Activated CD4-positive, alpha-beta T cell treated with anti-CD3 and anti-CD28 coated beads for 1 hour (primary cell): Measurements from ENCODE around the gene LRRC36.
A peak's percentile ranks its signal among the peaks of the same experiment; 100 is the strongest.

Source experiments
- DNase-seq: peaks from one replicate; pipeline ENCODE4 v3.0.0-alpha.2; 2020

The LRRC36 gene, protein sequence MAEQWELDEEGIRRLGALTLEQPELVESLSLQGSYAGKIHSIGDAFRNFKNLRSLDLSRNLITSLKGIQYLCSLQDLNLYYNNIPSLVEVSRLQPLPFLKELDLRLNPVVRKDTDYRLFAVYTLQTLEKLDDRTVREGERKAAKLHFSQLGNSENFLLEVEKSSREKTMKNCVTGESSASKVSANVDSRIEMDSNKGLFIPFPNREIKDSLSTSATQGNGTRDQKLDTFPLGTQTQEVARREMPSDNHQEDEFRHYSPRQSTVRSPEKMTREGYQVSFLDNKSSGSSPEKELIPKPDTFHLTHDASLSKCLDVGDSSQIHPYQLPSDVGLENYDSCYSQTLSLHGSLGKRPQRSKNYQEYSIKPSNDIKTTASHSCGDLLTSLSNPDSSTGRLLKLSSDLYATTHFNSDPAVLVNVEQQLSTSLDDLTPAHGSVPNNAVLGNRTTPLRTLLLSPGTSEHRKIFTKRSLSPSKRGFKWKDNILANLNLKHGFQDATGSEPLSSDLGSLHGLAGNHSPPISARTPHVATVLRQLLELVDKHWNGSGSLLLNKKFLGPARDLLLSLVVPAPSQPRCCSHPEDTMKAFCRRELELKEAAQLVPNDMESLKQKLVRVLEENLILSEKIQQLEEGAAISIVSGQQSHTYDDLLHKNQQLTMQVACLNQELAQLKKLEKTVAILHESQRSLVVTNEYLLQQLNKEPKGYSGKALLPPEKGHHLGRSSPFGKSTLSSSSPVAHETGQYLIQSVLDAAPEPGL

DNA sequence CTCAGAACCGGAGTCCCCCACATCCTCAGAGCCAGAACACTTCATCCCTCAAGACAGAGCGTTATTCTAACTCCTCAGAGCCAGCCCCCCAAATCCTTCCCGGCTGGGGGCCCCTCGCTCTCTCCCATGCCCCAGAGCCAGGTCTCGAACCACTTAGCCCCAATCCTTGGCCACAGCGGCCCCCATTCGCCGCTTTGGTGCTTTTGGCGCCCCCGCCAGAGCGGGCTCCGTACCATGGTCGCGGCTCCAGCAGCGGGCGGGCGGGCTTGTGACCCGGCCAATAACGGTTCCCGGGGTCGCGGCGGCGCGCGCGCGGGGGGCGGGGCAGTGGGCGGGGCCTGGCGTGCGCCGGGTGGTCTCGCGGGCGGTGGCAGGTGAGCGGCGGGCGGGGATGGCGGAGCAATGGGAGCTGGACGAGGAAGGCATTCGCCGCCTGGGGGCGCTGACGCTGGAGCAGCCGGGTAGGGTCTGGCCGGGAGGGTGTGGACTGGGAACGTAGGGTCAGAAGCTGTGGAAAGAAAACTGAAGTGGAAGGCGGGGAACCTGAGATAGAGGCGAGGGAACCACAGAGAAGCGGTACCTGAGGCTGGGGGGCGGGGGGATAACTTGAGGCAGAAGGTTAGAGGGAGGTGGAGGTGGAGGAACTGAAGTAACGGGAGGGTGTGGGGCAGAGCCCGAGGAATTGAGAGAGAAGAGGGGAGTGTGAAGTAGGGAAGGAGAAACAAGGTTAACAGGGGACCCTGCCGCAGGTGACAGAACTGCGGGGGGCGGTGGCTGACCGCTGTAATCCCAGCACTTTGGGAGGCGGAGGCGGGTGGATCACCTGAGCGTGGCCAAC is at the start of gene LRRC36, which contains the start of gene KCTD19:
Gene LRRC36, plus strand, starts transcription at position 344 of the 838 bp plus-strand sequence. Its CDS starts 48 bp downstream, at position 392.
Gene KCTD19, minus strand, starts transcription at position 270 of the 838 bp plus-strand sequence. Its CDS starts 34 bp downstream, at position 236.
- peak; percentile 15 for DNase-seq

DNA sequence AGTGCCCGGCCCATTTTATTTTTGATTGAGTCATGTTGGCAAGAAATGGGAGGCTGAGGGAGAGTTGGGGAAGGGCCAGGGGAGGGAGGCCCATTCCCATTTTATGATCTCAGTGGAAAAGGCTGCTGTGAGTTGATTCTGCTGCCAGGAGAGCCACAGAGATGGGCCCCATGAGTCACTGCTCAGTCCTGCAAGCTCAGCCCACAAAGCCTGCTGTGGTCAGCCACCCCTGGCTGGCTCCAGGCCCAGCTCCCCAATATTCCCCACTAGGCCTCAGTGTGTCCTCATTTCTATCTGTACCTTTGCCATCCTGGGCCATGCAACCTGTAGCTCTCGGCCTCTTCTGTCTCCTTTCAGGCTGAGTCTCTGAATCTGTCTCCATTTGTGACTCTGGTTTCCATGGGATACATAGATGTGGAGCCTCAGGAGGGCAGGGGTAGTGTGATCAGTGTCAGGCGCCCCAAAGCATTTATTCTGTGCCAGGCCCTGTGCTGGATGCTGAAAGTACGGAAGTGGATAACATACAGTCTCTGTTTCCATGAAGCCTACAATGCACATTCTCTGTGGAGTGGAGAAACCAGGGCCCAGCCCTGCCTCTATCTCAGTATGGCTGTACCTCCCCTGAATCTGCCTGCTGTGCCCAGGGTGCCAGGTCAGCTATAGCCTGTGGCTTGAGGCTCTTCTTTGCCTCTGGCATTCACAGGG is 49.2 kb upstream of the LRRC36 start:
- DNase-seq = no peak

DNA sequence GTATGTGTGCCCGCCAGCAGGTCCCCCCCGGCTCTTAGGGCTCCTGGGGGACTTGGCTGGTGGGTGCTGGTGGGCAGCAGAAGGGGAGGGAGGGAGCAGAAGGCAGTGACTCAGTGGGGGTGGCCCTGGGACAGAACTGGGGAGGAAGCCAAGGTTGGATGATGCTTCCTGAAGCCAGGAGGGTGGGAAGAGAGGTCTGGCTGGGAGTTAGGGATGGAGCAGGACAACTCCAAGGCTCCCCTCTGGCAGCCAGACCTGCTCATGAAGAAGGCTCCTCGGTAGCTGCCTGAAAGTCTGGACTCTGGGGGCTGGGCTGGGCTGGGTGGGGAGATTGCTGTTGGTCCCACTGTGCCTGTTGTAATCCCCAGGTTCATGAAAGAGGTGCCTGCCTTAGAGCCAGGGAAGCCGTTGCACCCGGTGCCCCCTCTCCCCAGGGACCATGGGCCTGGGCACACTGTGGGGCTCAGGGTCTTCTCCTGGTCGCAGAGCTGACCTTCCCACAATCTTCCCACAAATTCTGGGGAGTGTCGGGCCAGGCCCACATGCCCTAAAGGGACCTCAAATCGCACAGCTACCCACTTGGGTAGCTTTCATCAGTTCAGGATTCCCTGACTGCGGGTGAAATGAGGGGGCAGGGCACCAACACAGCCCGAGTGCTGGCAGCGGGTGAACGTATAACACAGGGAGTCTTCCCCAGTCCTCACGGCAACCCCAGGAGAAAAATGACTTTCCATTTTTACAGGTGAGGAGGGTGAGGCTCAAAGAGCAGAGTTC is 48.4 kb upstream of the LRRC36 start:
- DNase-seq = no peak

DNA sequence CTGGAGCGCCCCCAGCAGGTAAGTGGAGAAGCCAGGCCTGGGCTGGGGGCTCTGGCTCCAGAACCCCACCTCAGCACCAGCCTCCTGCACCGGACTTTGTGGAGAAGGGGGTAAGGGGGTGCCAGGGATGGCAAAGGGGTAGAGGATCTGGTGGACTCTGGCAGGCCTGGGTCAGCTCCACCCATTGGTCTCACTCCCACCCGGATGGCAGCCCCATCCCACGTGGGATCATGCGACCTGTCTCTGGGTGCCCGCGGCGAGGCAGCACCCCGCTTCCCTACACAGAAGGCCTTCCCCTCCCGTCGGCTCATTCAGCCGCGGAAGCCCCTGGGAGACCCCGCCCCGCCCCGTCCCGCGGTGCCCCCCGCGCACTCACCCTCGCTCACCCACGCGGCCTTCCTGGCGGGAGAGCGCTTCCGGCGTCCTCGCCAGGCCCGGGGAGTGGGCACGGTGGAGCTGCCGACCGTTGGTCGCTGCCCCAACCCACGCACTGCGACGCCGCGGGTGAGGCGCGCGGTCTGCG is 47.8 kb upstream of the LRRC36 start:
- DNase-seq = peak; percentile 17

DNA sequence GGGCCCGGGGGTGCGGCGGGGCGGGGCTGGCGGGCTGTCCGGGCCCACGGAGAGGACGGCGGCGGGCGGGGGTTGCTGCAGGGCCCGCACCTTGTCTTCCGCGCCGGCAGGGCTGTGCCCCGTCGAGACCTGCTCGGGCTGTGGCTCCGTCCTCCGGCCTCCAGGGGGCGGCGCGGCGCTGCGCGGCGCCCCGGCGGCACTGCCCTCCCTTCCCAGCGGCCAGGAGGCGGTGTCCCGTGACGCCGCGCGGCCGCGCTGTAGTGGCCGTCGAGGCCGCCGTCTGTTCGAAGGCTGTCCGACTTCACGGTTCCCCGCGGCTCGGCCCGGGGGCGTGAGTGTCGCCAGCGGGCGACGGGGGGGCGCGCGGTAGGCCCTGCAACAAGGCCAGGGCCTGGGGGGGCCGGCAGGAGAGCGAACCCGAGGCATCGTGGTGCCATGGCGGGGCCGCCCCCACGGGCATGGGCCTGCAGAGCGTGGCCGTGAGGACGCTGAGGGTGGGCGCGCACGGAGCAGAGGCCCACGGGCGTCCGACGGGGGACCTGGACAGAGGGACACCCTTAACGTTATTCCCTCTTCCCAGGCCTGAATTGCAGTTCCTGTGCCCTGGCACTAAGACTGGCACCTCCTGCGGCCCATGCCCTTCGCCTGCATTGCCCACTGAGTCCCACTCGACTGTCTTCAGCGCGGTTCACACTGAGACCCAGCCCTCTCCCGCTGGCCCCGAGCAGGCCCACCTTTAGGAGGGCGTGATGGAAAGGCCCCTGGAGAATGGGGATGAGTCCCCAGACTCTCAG is 47.1 kb upstream of the LRRC36 start, which contains the start of gene PLEKHG4:
Gene PLEKHG4, plus strand, starts transcription at position 237 of the 794 bp plus-strand sequence. Its CDS starts 513 bp downstream, at position 750.
- DNase-seq = peak; percentile 74

DNA sequence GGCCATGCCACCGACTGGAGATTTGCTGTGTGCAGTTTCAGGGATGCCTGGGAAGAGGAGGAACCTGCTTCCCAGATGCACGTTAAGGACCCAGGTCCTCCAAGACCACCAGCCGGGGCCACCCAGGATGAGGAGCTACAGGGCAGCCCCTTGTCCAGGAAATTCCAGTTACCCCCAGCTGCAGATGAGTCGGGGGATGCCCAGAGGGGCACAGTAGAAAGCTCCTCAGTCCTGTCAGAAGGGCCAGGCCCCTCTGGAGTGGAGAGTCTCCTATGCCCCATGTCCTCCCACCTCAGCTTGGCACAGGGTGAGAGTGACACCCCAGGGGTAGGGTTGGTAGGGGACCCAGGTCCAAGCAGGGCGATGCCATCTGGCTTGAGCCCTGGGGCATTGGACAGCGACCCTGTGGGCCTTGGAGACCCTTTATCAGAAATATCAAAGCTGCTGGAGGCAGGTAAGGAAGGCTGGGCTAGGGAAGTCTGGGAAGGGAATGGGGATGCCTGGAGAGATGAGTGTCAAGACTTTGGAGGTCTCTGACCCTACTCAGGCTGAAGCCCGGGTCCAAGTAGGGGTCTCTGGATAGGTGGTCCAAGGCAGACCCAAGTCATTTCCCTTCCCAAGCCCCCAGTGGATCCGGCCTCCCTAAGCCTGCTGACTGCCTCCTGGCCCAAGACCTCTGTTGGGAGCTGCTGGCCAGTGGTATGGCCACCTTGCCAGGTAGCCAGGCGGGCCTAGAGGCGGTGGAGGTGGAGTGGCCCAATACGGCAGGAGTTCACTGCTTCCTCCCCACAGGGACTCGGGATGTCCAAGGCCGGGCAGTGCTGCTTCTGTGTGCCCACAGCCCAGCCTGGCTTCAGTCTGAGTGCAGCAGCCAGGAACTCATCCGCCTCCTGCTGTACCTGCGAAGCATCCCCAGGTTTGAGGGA is 46.3 kb upstream of the LRRC36 start:
- DNase-seq = no peak

DNA sequence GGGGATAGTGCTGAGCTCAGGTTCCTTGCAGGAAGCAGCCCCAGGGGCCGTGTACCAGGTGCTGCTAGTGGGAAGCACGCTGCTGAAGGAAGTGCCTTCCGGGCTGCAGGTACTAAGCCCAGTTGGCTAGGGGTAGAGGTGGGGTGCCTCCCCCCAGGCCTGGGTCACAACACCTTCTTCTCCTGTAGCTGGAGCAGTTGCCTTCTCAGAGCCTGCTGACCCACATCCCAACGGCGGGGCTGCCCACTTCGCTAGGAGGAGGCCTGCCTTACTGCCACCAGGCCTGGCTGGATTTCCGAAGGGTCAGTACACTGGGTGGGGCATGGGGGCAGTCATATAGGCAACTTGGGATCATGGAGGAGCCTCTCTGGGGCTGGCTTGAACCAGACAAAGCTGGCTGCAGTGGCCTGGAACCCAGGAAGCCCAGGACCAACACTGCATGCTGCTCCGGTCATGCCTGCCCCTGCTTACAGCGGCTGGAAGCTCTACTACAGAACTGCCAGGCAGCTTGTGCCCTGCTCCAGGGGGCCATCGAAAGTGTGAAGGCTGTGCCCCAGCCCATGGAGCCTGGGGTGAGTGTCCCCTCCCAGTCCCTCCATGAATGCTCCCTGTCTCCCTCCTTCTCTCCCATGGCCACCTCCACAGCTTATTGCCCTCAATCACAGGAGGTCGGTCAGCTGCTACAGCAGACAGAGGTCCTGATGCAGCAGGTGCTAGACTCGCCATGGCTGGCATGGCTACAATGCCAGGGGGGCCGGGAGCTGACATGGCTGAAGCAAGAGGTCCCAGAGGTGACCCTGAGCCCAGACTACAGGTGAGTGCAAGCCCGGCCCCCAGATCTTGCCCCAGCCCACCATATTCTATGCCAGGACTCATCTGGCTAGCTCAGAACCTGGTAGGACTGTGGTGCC is 44.8 kb upstream of the LRRC36 start:
- DNase-seq = no peak

DNA sequence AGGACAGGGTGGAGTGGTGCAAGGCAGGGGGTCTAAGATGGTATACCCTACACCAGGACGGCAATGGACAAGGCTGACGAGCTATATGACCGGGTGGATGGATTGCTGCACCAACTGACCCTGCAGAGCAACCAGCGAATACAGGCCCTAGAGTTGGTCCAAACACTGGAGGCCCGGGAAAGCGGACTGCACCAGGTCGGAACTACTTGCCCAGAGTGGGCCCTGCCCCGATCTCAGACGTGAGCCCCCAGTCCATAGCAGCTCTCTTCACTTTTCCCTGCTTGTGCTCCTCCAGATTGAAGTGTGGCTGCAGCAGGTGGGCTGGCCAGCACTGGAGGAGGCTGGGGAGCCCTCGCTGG is 44.2 kb upstream of the LRRC36 start:
- no peak for DNase-seq

DNA sequence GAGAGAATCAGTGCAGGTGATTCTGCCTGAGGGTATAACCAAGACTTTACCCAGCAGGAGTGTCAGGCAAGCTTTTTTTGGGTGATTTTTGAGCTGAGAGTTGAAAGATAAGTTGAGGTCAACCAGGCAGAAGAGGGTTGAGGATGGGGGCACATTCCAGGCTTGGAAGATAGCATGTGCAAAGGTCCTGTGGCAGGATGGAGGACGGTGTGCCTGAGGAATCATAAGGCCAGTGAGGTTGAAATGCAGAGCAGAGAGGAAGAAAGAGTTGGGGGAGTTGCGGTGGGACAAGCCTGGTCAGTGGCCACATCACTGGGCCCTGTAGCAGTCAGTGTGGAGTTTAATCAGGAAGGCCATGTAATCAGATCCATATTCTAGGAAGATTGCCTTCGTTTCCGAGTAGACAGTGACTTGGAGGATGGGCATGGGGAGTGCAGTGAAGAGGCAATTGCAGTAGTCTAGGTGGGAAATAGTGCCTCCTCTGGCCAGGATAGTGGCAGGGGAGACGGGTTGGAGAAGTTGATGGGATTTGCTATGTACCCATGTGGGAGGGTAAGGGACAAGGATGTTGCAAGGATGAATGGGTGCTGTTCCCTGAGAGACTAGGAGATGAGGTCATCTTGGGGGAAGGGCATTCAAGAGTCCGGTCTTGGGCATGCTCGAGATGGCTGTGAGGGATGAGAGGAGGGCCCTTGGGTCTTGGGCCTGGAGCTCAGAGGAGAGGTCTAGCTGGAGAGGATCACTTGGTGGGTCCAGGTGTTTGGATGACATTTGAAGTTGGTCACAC is 43.4 kb upstream of the LRRC36 start:
- no peak for DNase-seq

DNA sequence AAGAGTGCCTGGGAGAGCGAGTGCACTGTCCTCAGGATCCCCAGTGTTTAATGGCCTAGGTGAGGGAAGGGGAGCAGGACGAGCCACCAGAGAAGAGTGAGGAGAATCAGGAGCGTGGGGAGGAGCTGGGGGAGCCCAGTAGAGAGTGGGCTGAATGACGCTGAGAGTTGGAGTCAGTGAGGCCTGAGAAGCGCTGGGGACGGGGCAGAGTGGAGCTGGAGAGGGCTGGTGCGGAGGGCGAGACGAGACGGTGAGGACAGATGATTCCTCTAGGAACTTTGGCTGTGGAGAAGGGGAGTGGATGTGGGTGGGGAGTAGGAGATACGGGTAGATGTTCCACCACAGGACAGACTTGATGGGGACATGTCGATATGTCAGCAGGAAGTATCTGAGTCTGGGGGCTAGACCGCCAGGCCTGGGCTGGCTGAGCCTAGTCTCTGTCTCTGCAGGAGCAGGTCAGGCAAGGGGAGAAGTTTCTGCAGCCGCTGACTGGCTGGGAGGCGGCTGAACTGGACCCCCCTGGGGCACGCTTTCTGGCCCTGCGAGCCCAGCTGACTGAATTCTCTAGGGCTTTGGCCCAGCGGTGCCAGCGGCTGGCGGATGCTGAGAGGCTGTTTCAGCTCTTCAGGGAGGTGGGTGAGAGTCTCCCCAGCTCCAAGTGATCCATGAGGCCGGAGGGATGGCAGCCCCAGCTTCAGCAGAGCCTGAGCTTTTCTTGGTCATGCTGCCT is 42.6 kb upstream of the LRRC36 start:
- DNase-seq = no peak

DNA sequence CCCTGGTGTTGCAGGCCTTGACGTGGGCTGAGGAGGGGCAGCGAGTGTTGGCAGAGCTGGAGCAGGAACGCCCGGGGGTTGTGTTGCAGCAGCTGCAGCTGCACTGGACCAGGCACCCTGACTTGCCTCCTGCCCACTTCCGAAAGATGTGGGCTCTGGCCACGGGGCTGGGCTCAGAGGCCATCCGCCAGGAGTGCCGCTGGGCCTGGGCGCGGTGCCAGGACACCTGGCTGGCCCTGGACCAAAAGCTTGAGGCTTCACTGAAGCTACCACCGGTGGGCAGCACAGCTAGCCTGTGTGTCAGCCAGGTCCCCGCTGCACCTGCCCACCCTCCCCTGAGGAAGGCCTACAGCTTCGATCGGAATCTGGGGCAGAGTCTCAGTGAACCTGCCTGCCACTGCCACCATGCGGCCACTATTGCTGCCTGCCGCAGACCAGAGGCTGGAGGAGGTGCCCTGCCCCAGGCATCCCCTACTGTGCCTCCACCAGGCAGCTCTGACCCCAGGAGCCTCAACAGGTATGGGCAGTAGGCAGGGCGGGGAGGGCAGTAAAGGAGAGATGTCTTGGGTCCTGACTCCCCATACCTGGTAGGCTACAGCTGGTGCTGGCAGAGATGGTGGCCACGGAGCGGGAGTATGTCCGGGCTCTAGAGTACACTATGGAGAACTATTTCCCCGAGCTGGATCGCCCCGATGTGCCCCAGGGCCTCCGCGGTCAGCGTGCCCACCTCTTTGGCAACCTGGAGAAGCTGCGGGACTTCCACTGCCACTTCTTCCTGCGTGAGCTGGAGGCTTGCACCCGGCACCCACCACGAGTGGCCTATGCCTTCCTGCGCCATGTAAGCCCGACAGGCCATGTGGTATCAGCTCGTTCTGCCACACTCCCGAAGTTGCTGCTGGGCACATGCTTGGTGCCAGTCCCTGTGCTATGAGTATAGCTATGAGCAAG is 41.6 kb upstream of the LRRC36 start:
- DNase-seq = no peak

DNA sequence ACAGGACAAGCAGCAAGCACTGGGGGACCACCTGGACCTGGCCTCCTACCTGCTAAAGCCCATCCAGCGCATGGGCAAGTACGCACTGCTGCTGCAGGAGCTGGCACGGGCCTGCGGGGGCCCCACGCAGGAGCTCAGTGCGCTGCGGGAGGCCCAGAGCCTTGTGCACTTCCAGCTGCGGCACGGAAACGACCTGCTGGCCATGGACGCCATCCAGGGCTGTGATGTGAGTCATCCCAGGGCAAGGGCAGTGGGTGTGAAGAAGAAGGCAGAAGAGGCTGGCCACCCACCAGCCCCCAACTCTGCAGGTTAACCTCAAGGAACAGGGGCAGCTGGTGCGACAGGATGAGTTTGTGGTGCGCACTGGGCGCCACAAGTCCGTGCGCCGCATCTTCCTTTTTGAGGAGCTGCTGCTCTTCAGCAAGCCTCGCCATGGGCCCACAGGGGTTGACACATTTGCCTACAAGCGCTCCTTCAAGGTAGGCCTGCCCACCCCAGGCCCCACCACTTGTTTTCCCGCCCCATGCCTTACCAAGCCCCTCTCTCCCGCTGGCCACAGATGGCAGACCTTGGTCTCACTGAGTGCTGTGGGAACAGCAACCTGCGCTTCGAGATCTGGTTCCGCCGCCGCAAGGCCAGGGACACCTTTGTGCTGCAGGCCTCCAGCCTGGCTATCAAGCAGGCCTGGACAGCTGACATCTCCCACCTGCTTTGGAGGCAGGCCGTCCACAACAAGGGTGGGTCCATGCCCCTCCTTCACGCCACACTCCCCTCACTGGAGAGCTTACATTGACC is 40.0 kb upstream of the LRRC36 start:
- DNase-seq = no peak

DNA sequence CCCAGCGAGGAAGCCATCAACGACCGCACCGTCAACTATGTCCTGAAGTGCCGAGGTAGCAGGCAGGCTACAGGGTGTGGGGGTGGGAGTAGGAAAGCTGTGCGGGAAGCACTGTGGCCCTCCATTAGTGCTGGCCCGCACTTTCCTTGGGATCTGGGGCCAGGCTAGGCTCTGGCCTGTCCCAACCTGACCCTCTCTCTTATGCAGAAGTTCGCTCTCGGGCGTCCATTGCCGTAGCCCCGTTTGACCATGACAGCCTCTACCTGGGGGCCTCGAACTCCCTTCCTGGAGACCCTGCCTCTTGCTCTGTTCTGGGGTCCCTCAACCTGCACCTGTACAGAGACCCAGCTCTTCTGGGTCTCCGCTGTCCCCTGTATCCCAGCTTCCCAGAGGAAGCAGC is 38.7 kb upstream of the LRRC36 start:
- no peak for DNase-seq

DNA sequence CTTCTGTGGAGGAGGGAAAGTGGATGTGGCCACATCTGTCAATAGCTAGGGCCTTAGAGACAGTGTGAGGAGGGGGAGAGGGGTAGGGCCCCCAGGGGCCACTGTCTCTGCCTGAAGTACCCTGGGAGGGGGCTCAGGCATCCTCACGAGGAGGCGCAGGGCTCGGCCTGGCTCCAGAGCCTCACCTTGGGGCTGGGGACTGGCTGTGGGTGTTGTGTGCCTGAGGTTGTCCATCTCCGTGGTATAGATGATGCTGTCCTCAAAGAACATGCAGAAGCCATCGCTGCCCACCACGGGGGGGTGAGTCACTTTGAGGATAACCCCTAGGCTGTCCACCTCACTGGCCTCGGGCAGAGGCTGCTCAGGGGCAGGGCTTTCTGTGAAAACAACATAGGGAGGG is 35.2 kb upstream of the LRRC36 start:
- DNase-seq = no peak
